Caco-2 (cell line): ENCODE results near the gene C2. TPM values are rescaled to one million over a fixed set of nuclear protein-coding genes. Genes with fewer than 3 reads are reported as not detected.

Source experiments
- BruUV-seq: library from RNA; stranded (reverse); fragments of 400-500 nt; replicated peaks from 2 replicates; lab custom pipeline; 2021; lab: Mats Ljungman, UMichigan
- CTCF ChIA-PET: fragments of 300-600 bp; sonication (Branson Sonifier 250); formaldehyde crosslinking; loops from one replicate; lab custom pipeline; 2022; ENCODE audit warnings: antibody characterized with exemption; lab: Charles Lee
- POLR2A ChIA-PET: fragments of 300-600 bp; sonication (Branson Sonifier 250); formaldehyde crosslinking; loops from one replicate; lab custom pipeline; 2022; ENCODE audit warnings: antibody characterized with exemption; lab: Charles Lee
- DNase-seq, 2 experiments: peaks; one replicate each; pipeline versions ENCODE4 v3.0.0 to v3.0.0-alpha.2; 2020 to 2022
- H3K27me3 ChIP-seq: replicated peaks from 2 replicates; pipeline ENCODE4 v1.6.0; 2011; ENCODE audit warnings: low read length; ENCODE audit not compliant: control insufficient read depth, insufficient read depth
- H3K36me3 ChIP-seq: 2 replicates; pipeline ENCODE4 v1.5.1; 2011; ENCODE audit warnings: low read length; ENCODE audit not compliant: control insufficient read depth, insufficient read depth
- H3K4me1 ChIP-seq: fragments of 250-450 bp; sonication (Bioruptor Pico); 2 replicates; pipeline ENCODE4 v1.5.1; 2020; ENCODE audit warnings: mild to moderate bottlenecking
- H3K4me3 ChIP-seq: 2 replicates; pipeline ENCODE4 v1.5.1; 2011; ENCODE audit warnings: low read depth, mild to moderate bottlenecking, control low read depth, low read length
- H3K9me3 ChIP-seq: fragments of 250-450 bp; sonication (Bioruptor Pico); 2 replicates; pipeline ENCODE4 v1.5.1; 2020; ENCODE audit warnings: mild to moderate bottlenecking, moderate library complexity
- H3K27ac Mint-ChIP-seq: one replicate; pipeline ENCODE4 v1.8.0; 2022; ENCODE audit warnings: mixed read lengths; ENCODE audit not compliant: unreplicated experiment
- H3K27me3 Mint-ChIP-seq: one replicate; pipeline ENCODE4 v1.8.0; 2022; ENCODE audit warnings: mixed read lengths; ENCODE audit not compliant: insufficient read depth, unreplicated experiment
- H3K36me3 Mint-ChIP-seq: one replicate; pipeline ENCODE4 v1.8.0; 2022; ENCODE audit warnings: mild to moderate bottlenecking, mixed read lengths; ENCODE audit not compliant: insufficient read depth, unreplicated experiment
- H3K4me1 Mint-ChIP-seq: one replicate; pipeline ENCODE4 v1.8.0; 2022; ENCODE audit warnings: low read depth, mixed read lengths; ENCODE audit not compliant: unreplicated experiment
- H3K4me3 Mint-ChIP-seq: one replicate; pipeline ENCODE4 v1.8.0; 2022; ENCODE audit warnings: mild to moderate bottlenecking, moderate library complexity, mixed read lengths; ENCODE audit not compliant: unreplicated experiment
- H3K9me3 Mint-ChIP-seq: one replicate; pipeline ENCODE4 v1.8.0; 2022; ENCODE audit warnings: mixed read lengths; ENCODE audit not compliant: unreplicated experiment
- CTCF ChIP-seq, 2 experiments: fragments of 200-600 bp in 1 of 2; IDR thresholded peaks; 1 replicate in 1 of 2; 2 replicates in 1 of 2; pipeline versions ENCODE4 v1.5.1 to v1.8.0; 2011 to 2022; ENCODE audit warnings: antibody characterized with exemption in 1 of 2, control low read depth in 1 of 2, inconsistent platforms in 1 of 2, low read depth in 1 of 2, low read length in 1 of 2, mild to moderate bottlenecking in 1 of 2, moderate library complexity in 1 of 2; ENCODE audit not compliant: insufficient read depth in 1 of 2, severe bottlenecking in 1 of 2, unreplicated experiment in 1 of 2
- intact Hi-C: fragments of 100-400 bp; cut with micrococcal nuclease; formaldehyde crosslinking; loops from one replicate; pipeline ENCODE4 v1.10.0; 2022; ENCODE audit not compliant: unreplicated experiment
- total RNA-seq: library from RNA; stranded (reverse); gene quantifications from 2 replicates; pipeline ENCODE4 v1.2.3, GENCODE V29; 2022

Gene C2
- total RNA-seq, 1 experiment from 2014 or later = 4.8 TPM

GRCh38 chr6:31879143-31879542, 48.4 kb upstream of the C2 start:
- no peaks in the 10 kb centered on the region for H3K27me3 ChIP-seq
- peaks cover 15% of the 10 kb centered on the region; the same call in 1 of the 2 replicates for H3K4me1 ChIP-seq
- no peaks in the 10 kb centered on the region for H3K9me3 Mint-ChIP-seq
- no peak overlapping the region for H3K27ac Mint-ChIP-seq
- H3K4me3 Mint-ChIP-seq = no peak overlapping the region
- H3K9me3 ChIP-seq = no peaks in the 10 kb centered on the region
- CTCF ChIA-PET = no interaction called here
- no peaks in the 10 kb centered on the region for H3K27me3 Mint-ChIP-seq
- DNase-seq = no peak
- no TSS peak for BruUV-seq
- POLR2A ChIA-PET = no interaction called here
- TF ChIP-seq CTCF (IDR thresholded peaks at IDR 0.05; ENCODE audit: insufficient read depth in 1 of 2, low read depth in 1 of 2, low read length in 1 of 2, severe bottlenecking in 1 of 2, unreplicated experiment in 1 of 2) = no peak
- peaks cover 25% of the 10 kb centered on the region for H3K36me3 Mint-ChIP-seq
- intact Hi-C loops = no loop called here
- H3K36me3 ChIP-seq = no peaks in the 10 kb centered on the region; the same call in 1 of the 2 replicates
- peaks cover 8% of the 10 kb centered on the region for H3K4me1 Mint-ChIP-seq
- H3K4me3 ChIP-seq = no peak overlapping the region

GRCh38 chr6:31879901-31880300, 47.6 kb upstream of the C2 start:
- Mint-ChIP-seq H3K27ac (no peak overlapping the region), H3K27me3 (no peaks in the 10 kb centered on the region)
- TSS peak; percentile 87 for BruUV-seq

GRCh38 chr6:31880616-31881015, 46.9 kb upstream of the C2 start:
- H3K27me3 Mint-ChIP-seq = no peaks in the 10 kb centered on the region
- no peaks in the 10 kb centered on the region for H3K27me3 ChIP-seq
- BruUV-seq = no TSS peak
- DNase-seq = no peak
- H3K4me1 Mint-ChIP-seq = peaks cover 8% of the 10 kb centered on the region
- H3K9me3 Mint-ChIP-seq = no peaks in the 10 kb centered on the region
- H3K4me3 ChIP-seq = no peak overlapping the region
- H3K27ac Mint-ChIP-seq = no peak overlapping the region
- H3K36me3 Mint-ChIP-seq = peaks cover 28% of the 10 kb centered on the region
- no peak overlapping the region for H3K4me3 Mint-ChIP-seq
- POLR2A ChIA-PET = no interaction called here
- TF ChIP-seq CTCF (IDR thresholded peaks at IDR 0.05; ENCODE audit: insufficient read depth in 1 of 2, low read depth in 1 of 2, low read length in 1 of 2, severe bottlenecking in 1 of 2, unreplicated experiment in 1 of 2) = no peak
- H3K4me1 ChIP-seq = peaks cover 15% of the 10 kb centered on the region; the same call in 1 of the 2 replicates
- no peaks in the 10 kb centered on the region; the same call in none of the 2 replicates for H3K36me3 ChIP-seq
- H3K9me3 ChIP-seq = no peaks in the 10 kb centered on the region
- intact Hi-C loops = no loop called here
- CTCF ChIA-PET = interaction anchor here (0.6 to 1.2 kb wide), 3 partner anchors 11 to 111 kb away, joined by 3 to 4 read pairs (median 3); partner anchors contain the start of gene NEU1

More at GRCh38 chr6:31879901-31880300, 47.6 kb upstream of the C2 start:
- ChIA-PET CTCF (interaction anchor here (0.6 to 1.2 kb wide), 2 partner anchors 12 to 17 kb away, joined by 3 to 4 read pairs; partner anchors contain the start of gene NEU1), POLR2A (interaction anchor here (0.5 kb wide), 1 partner anchor 16 kb away, joined by 3 read pairs; no protein-coding TSS in a partner anchor)
- H3K4me3 Mint-ChIP-seq = no peak overlapping the region
- peaks cover 15% of the 10 kb centered on the region; the same call in 1 of the 2 replicates for H3K4me1 ChIP-seq
- H3K36me3 ChIP-seq = no peaks in the 10 kb centered on the region; the same call in none of the 2 replicates
- no peak for TF ChIP-seq CTCF (IDR thresholded peaks at IDR 0.05; ENCODE audit: insufficient read depth in 1 of 2, low read depth in 1 of 2, low read length in 1 of 2, severe bottlenecking in 1 of 2, unreplicated experiment in 1 of 2)
- peaks cover 25% of the 10 kb centered on the region for H3K36me3 Mint-ChIP-seq
- peaks cover 8% of the 10 kb centered on the region for H3K4me1 Mint-ChIP-seq
- intact Hi-C loops = no loop called here
- H3K27me3 ChIP-seq = no peaks in the 10 kb centered on the region
- H3K9me3 Mint-ChIP-seq = no peaks in the 10 kb centered on the region
- DNase-seq = no peak
- no peak overlapping the region for H3K4me3 ChIP-seq
- H3K9me3 ChIP-seq = no peaks in the 10 kb centered on the region
